Stimulated activated CD8-positive, alpha-beta memory T cell treated with anti-CD3 and anti-CD28 coated beads, Interleukin-12 subunit alpha, Interleukin-12 subunit beta, amount 100 ng/mL, for 24 hours (primary cell): ENCODE data around the gene ST6GALNAC3.
"Not testable (repeated sequence)": the region's sequence is repeated elsewhere in the genome, so short reads cannot be mapped to it uniquely, and the experiment has no call there.

Experiments
- DNase-seq: peaks from one replicate; pipeline ENCODE4 v3.0.0-alpha.2; 2020; ENCODE audit errors: extremely low read depth

The ST6GALNAC3 gene

GRCh38 chr1:76106719-76107235, 32.2 kb downstream of the ST6GALNAC3 start:
- DNase-seq = no peak

GRCh38 chr1:76109404-76109803, 34.9 kb downstream of the ST6GALNAC3 start:
- DNase-seq = no peak

GRCh38 chr1:76109901-76110560, 35.5 kb downstream of the ST6GALNAC3 start:
- no peak for DNase-seq

- no peak for DNase-seq
Observed at GRCh38 chr1:76110666-76111065, 36.1 kb downstream of the ST6GALNAC3 start.

- DNase-seq = not testable (repeated sequence)
Observed at GRCh38 chr1:76112321-76112720, 37.8 kb downstream of the ST6GALNAC3 start.

- DNase-seq = no peak
Observed at GRCh38 chr1:76113446-76113845, 38.9 kb downstream of the ST6GALNAC3 start.

- no peak for DNase-seq
Observed at GRCh38 chr1:76115171-76115570, 40.6 kb downstream of the ST6GALNAC3 start.

- DNase-seq = no peak
Observed at GRCh38 chr1:76121850-76122249, 47.3 kb downstream of the ST6GALNAC3 start.

GRCh38 chr1:76122271-76122670, 47.7 kb downstream of the ST6GALNAC3 start:
- no peak for DNase-seq

- not testable (repeated sequence) for DNase-seq
Observed at GRCh38 chr1:76123411-76124064, 49.0 kb downstream of the ST6GALNAC3 start.

GRCh38 chr1:76124196-76124595, 49.6 kb downstream of the ST6GALNAC3 start:
- no peak for DNase-seq

GRCh38 chr1:76125473-76126219, 51.1 kb downstream of the ST6GALNAC3 start:
- DNase-seq = no peak

- no peak for DNase-seq
Observed at GRCh38 chr1:76128096-76128495, 53.5 kb downstream of the ST6GALNAC3 start.

- DNase-seq = no peak
Observed at GRCh38 chr1:76129731-76130130, 55.2 kb downstream of the ST6GALNAC3 start.

- DNase-seq = no peak
Observed at GRCh38 chr1:76130992-76131391, 56.4 kb downstream of the ST6GALNAC3 start.

- DNase-seq = no peak
Observed at GRCh38 chr1:76133977-76134376, 59.4 kb downstream of the ST6GALNAC3 start.

- DNase-seq = no peak
Observed at GRCh38 chr1:76135835-76136234, 61.3 kb downstream of the ST6GALNAC3 start.

GRCh38 chr1:76136894-76137293, 62.3 kb downstream of the ST6GALNAC3 start:
- no peak for DNase-seq

GRCh38 chr1:76137746-76138145, 63.2 kb downstream of the ST6GALNAC3 start:
- DNase-seq = no peak

- no peak for DNase-seq
Observed at GRCh38 chr1:76138217-76138616, 63.7 kb downstream of the ST6GALNAC3 start.

- DNase-seq = no peak
Observed at GRCh38 chr1:76140227-76140626, 65.7 kb downstream of the ST6GALNAC3 start.

GRCh38 chr1:76141929-76142328, 67.4 kb downstream of the ST6GALNAC3 start:
- no peak for DNase-seq
